Measurements from ENCODE around the gene CLK4.

The CLK4 gene

DNA sequence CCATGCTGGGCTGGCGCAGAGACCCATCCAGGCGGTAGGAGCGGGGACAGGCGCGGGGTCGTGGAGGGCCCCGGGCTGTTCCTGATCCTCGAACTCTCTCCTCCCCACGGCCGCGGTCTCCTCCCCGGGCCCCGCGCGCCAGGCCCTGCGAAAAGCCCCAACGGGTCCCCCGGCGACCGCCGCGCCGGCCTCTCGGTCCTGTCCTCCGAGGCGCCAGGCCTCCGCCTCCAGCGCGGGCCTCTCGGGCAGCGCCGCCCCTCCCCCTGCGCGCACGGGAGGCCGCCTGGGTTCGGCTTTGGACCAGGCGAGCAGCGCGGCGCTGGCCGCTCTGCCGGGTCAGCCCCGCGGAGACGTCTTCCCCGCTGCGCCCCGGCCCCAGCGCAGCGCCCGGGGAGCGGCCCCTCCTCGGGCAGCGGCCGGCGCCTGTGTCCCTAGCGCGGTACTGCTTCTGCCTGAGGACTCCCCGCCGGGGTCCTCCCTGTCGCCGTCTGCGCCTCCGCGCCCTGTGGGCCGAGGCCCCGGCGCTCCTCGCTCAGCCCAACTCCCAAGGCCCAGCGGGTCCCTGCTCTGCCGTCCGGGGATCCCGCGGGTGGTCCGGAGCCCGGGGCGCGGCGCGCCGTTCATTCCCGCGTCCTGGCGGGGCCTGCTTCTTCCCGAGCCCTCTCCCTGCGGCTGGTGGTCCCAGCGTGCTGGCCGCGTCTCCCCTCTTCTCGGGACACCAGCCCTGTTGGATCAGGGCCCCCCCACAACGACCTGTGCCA is 50.1 kb downstream of the CLK4 start:
- no peak for DNase-seq (ENCODE audit: low spot score)
- in situ Hi-C loops (cut with MboI; ENCODE audit: low pct_unique_long_range_greater_than_20kb, low sequenced_read_pairs, unreplicated experiment) = no loop called here
- TF ChIP-seq, protein P1, sequence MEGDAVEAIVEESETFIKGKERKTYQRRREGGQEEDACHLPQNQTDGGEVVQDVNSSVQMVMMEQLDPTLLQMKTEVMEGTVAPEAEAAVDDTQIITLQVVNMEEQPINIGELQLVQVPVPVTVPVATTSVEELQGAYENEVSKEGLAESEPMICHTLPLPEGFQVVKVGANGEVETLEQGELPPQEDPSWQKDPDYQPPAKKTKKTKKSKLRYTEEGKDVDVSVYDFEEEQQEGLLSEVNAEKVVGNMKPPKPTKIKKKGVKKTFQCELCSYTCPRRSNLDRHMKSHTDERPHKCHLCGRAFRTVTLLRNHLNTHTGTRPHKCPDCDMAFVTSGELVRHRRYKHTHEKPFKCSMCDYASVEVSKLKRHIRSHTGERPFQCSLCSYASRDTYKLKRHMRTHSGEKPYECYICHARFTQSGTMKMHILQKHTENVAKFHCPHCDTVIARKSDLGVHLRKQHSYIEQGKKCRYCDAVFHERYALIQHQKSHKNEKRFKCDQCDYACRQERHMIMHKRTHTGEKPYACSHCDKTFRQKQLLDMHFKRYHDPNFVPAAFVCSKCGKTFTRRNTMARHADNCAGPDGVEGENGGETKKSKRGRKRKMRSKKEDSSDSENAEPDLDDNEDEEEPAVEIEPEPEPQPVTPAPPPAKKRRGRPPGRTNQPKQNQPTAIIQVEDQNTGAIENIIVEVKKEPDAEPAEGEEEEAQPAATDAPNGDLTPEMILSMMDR (IDR thresholded peaks at IDR 0.05; ENCODE audit: extremely low read depth, insufficient read depth, missing control alignments) = no peak

DNA sequence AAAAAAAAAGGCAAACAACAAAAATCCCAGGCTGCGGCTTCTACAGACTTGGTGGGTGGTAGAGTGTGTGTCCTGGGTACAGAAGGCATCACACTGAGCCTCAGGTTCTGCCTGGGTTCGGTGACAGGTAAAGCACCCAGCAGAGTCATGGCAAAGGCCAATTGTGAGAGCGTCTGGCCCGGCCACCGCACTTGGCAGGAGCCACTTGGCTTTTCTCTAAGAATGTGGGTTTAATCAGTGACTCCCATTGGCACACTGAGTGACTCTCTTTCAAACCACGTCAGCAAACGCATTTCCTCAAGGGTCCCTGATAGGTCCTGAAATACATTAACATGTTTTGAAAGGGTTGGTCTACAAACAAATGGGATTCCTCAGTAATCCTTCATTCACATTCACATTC is 53.6 kb downstream of the CLK4 start:
- DNase-seq (ENCODE audit: low spot score) = no peak
- TF ChIP-seq, protein P1 (IDR thresholded peaks at IDR 0.05; ENCODE audit: extremely low read depth, insufficient read depth, missing control alignments) = no peak
- in situ Hi-C loops (cut with MboI; ENCODE audit: low pct_unique_long_range_greater_than_20kb, low sequenced_read_pairs, unreplicated experiment) = no loop called here

DNA sequence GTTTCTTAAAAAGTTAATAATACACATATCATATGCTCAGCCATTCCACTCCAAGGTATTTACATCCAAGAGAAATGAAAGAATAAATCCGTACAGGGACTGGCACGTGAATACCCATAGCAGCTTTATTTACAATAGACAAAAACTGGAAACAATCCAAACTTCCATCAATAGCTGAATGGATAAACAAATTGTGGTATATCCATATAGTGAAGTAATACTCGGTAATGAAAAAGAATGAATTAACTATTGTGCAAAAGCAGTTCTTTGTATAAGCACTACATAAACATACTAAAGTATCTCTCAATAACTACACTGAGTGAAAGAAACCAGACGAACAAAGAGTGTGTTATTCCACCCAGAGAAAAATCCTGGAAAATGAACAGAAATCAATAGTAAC is 54.2 kb downstream of the CLK4 start:
- no peak for DNase-seq (ENCODE audit: low spot score)
- TF ChIP-seq, protein P1 (IDR thresholded peaks at IDR 0.05; ENCODE audit: extremely low read depth, insufficient read depth, missing control alignments) = no peak
- in situ Hi-C loops (cut with MboI; ENCODE audit: low pct_unique_long_range_greater_than_20kb, low sequenced_read_pairs, unreplicated experiment) = no loop called here

DNA sequence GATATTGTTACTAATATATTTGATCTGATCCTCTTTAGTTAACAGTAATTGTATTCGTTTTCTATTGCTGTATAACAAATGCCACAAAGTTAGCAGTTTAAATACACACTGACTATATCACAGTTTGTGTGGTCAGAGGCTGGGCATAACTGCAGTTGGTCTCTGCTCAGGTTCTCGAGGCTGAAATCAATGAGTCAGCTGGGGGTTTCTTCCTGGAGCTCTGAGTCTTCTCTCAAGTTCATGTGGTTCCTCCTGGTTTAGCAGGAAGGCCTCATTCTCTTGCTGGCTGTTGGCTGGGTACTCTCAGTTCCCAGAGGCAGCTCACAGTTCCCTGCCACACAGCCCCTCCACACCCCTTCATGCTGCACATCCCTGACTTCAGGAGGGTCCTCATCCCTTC is 57.4 kb downstream of the CLK4 start:
- in situ Hi-C loops (cut with MboI; ENCODE audit: low pct_unique_long_range_greater_than_20kb, low sequenced_read_pairs, unreplicated experiment) = no loop called here

GRCh38 chr5:178564811-178565550 is 61.9 kb downstream of the CLK4 start:
- TF ChIP-seq, protein P1 (IDR thresholded peaks at IDR 0.05; ENCODE audit: extremely low read depth, insufficient read depth, missing control alignments) = no peak
- in situ Hi-C loops (cut with MboI; ENCODE audit: low pct_unique_long_range_greater_than_20kb, low sequenced_read_pairs, unreplicated experiment) = no loop called here
- DNase-seq (ENCODE audit: low spot score) = no peak

More for the DNA sequence above, 57.4 kb downstream of the CLK4 start:
- no peak for DNase-seq (ENCODE audit: low spot score)
- TF ChIP-seq, protein P1 (IDR thresholded peaks at IDR 0.05; ENCODE audit: extremely low read depth, insufficient read depth, missing control alignments) = no peak

- DNase-seq (ENCODE audit: low spot score) = no peak
- in situ Hi-C loops (cut with MboI; ENCODE audit: low pct_unique_long_range_greater_than_20kb, low sequenced_read_pairs, unreplicated experiment) = no loop called here
- TF ChIP-seq, protein P1 (IDR thresholded peaks at IDR 0.05; ENCODE audit: extremely low read depth, insufficient read depth, missing control alignments) = no peak
Observed at GRCh38 chr5:178564397-178564796, 62.5 kb downstream of the CLK4 start.

Measured in GM13977 (cell line).